ENCODE measurements around the gene TMEM222. TPM values are rescaled to one million over a fixed set of nuclear protein-coding genes. Genes with fewer than 3 reads are reported as not detected.

The TMEM222 gene
- total RNA-seq, 1 donor from 2014 or later = 39.1 TPM

DNA sequence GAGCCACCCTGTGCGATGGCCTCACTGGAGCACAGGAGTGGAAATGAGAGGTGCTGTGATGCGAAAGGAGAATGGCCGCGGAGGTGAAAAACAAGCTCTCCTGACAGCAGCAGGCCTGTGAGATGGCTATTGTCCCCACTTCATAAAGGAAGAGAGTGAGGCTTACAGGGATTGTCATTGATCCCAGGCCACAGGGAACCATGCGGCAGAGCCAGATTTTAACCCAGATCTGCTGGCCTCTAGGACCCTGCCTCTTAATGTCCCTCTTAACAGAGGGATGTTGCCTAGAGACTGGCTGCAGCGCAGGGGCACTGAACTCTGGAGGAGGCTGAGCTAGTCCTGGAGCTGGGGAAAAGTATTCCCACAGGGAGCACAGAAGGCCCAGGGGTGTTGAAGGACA is 16.8 kb downstream of the TMEM222 start:
- H3K4me1 Mint-ChIP-seq = peaks cover 26% of the 10 kb centered on the region
- TF ChIP-seq, protein P1, sequence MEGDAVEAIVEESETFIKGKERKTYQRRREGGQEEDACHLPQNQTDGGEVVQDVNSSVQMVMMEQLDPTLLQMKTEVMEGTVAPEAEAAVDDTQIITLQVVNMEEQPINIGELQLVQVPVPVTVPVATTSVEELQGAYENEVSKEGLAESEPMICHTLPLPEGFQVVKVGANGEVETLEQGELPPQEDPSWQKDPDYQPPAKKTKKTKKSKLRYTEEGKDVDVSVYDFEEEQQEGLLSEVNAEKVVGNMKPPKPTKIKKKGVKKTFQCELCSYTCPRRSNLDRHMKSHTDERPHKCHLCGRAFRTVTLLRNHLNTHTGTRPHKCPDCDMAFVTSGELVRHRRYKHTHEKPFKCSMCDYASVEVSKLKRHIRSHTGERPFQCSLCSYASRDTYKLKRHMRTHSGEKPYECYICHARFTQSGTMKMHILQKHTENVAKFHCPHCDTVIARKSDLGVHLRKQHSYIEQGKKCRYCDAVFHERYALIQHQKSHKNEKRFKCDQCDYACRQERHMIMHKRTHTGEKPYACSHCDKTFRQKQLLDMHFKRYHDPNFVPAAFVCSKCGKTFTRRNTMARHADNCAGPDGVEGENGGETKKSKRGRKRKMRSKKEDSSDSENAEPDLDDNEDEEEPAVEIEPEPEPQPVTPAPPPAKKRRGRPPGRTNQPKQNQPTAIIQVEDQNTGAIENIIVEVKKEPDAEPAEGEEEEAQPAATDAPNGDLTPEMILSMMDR (IDR thresholded peaks at IDR 0.05; ENCODE audit: unreplicated experiment) = no peak
- no peaks in the 10 kb centered on the region for H3K27me3 Mint-ChIP-seq (ENCODE audit: low read depth)
- no peaks in the 10 kb centered on the region for H3K9me3 Mint-ChIP-seq
- peaks cover 11% of the 10 kb centered on the region for H3K36me3 Mint-ChIP-seq
- no peak overlapping the region for H3K27ac Mint-ChIP-seq
- no peak overlapping the region for H3K4me3 Mint-ChIP-seq
- DNase-seq (ENCODE audit: low spot score in 2 of 2, unreplicated experiment in 2 of 2) = no peak

DNA sequence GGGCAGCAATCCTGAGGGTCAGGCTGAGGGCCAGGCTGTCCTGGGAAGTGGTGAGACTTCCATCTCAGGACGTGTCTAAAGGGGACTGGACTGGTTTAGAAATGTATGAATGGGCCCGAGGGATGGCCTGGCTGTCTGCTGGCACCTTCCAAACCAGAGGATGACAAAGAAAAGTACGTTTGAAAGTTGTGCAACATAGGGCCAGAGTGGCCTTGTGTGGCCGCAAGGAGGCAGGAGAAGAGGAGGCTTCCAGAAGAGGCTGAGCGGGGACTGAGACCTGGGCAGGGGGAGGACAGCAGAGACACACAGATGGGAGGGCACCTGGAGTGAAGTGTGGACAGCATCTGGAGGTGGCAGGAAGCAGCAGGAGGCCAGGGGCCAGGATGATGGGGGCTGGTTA is 17.2 kb downstream of the TMEM222 start:
- DNase-seq (ENCODE audit: low spot score in 2 of 2, unreplicated experiment in 2 of 2) = no peak
- H3K4me1 Mint-ChIP-seq = peaks cover 29% of the 10 kb centered on the region
- no peak overlapping the region for H3K4me3 Mint-ChIP-seq
- no peaks in the 10 kb centered on the region for H3K9me3 Mint-ChIP-seq
- TF ChIP-seq, protein P1 (IDR thresholded peaks at IDR 0.05; ENCODE audit: unreplicated experiment) = no peak
- H3K27ac Mint-ChIP-seq = peak overlapping the region; percentile 32
- H3K27me3 Mint-ChIP-seq (ENCODE audit: low read depth) = no peaks in the 10 kb centered on the region
- H3K36me3 Mint-ChIP-seq = peaks cover 9% of the 10 kb centered on the region

DNA sequence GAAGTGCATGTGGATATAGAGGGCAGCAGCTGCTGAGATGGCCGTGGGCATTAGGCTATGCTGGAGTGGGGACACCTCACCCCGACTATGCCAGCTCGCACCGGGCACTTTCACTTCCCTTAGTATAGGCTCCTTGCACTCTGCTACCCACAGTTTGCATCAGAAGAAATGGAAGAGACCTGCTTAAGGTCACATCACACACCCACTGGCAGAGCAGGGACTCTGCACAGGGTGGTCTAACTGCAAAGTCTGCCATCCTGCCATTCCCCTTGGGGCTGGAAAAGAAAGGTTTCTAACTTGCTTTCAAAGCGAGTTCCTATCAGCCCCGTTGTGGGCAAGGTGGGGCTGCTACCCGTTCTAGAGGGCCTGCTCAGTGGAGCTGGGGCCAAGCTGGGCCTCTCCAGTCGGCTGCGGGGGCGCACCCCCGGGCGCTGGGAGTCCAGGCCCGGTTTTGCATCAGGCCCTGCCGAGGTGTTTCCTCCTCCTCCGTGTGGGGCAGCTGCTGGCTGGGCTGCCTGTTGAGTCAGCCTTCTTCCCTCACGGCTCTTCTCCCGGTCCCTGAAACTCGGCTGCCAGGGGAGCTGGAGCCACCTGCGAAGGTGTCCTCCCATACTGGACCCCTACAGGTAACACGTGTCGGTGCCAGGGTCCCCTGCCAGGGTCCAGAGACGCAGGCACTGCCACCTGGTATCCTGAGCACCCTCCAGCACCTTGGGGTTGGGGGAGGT is 19.7 kb downstream of the TMEM222 start, which contains the start of gene SYTL1:
Gene SYTL1, plus strand, starts transcription at position 498 of the 728 bp plus-strand sequence. CDS start 3,313 bp downstream, outside the sequence.
- H3K27ac Mint-ChIP-seq = peak within 1 kb of the TSS; percentile 80
- peaks cover 32% of the 10 kb centered on the region for H3K4me1 Mint-ChIP-seq
- DNase-seq (ENCODE audit: low spot score in 2 of 2, unreplicated experiment in 2 of 2) = no peak
- H3K4me3 Mint-ChIP-seq = peak within 1 kb of the TSS; percentile 73
- TF ChIP-seq, protein P1 (IDR thresholded peaks at IDR 0.05; ENCODE audit: unreplicated experiment) = no peak
- H3K9me3 Mint-ChIP-seq = no peaks in the 10 kb centered on the region
- peaks cover 7% of the 10 kb centered on the region for H3K36me3 Mint-ChIP-seq
- H3K27me3 Mint-ChIP-seq (ENCODE audit: low read depth) = no peaks in the 10 kb centered on the region

- peaks cover 5% of the 10 kb centered on the region for H3K36me3 Mint-ChIP-seq
- no peaks in the 10 kb centered on the region for H3K9me3 Mint-ChIP-seq
- DNase-seq (ENCODE audit: low spot score in 2 of 2, unreplicated experiment in 2 of 2) = no peak
- TF ChIP-seq, protein P1 (IDR thresholded peaks at IDR 0.05; ENCODE audit: unreplicated experiment) = no peak
- peak overlapping the region; percentile 73 for H3K4me3 Mint-ChIP-seq
- H3K27ac Mint-ChIP-seq = peak overlapping the region; percentile 80
- no peaks in the 10 kb centered on the region for H3K27me3 Mint-ChIP-seq (ENCODE audit: low read depth)
- peaks cover 32% of the 10 kb centered on the region for H3K4me1 Mint-ChIP-seq
Observed at GRCh38 chr1:27342391-27342777, 20.4 kb downstream of the TMEM222 start.

- H3K4me1 Mint-ChIP-seq = peaks cover 32% of the 10 kb centered on the region
- no peaks in the 10 kb centered on the region for H3K27me3 Mint-ChIP-seq (ENCODE audit: low read depth)
- TF ChIP-seq, protein P1 (IDR thresholded peaks at IDR 0.05; ENCODE audit: unreplicated experiment) = no peak
- peak overlapping the region; percentile 73 for H3K4me3 Mint-ChIP-seq
- H3K9me3 Mint-ChIP-seq = no peaks in the 10 kb centered on the region
- H3K36me3 Mint-ChIP-seq = peaks cover 5% of the 10 kb centered on the region
- H3K27ac Mint-ChIP-seq = peak overlapping the region; percentile 80
- DNase-seq (ENCODE audit: low spot score in 2 of 2, unreplicated experiment in 2 of 2) = no peak
Observed at GRCh38 chr1:27342778-27343638, 21.0 kb downstream of the TMEM222 start.
